Mesenchymal stem cell (in vitro differentiated cells and primary cell): ENCODE measurements around the gene GABRG3. TPM values are rescaled to one million over a fixed set of nuclear protein-coding genes. Genes with fewer than 3 reads are reported as not detected.

Source experiments
- DNase-seq: peaks from one replicate; pipeline ENCODE4 v3.0.0-alpha.2; 2013
- H2AFZ ChIP-seq: one replicate; pipeline ENCODE4 v1.6.1; 2013; ENCODE audit warnings: low read depth, mild to moderate bottlenecking, control low read depth, inconsistent platforms, low read length, moderate library complexity
- H2AK5ac ChIP-seq: 2 replicates; pipeline ENCODE4 v1.6.1; 2013; ENCODE audit warnings: low read length, moderate library complexity, mild to moderate bottlenecking, inconsistent platforms; ENCODE audit not compliant: severe bottlenecking
- H2BK120ac ChIP-seq: one replicate; pipeline ENCODE4 v1.6.1; 2013; ENCODE audit warnings: low read depth, mild to moderate bottlenecking, inconsistent platforms, low read length, moderate library complexity
- H2BK12ac ChIP-seq, 2 experiments: one replicate each; pipeline ENCODE4 v1.6.1; 2013; ENCODE audit warnings: inconsistent platforms in 2 of 2, low read length in 2 of 2, mild to moderate bottlenecking in 2 of 2, moderate library complexity in 2 of 2, control low read depth in 1 of 2
- H2BK15ac ChIP-seq: one replicate; pipeline ENCODE4 v1.6.1; 2013; ENCODE audit warnings: mild to moderate bottlenecking, low read depth, inconsistent platforms; ENCODE audit not compliant: poor library complexity, severe bottlenecking
- H2BK5ac ChIP-seq: 2 replicates; pipeline ENCODE4 v1.6.1; 2013; ENCODE audit warnings: low read depth, mild to moderate bottlenecking, low read length, control low read depth, inconsistent platforms; ENCODE audit not compliant: poor library complexity, severe bottlenecking
- H3K14ac ChIP-seq, 2 experiments: one replicate each; pipeline ENCODE4 v1.6.1; 2013; ENCODE audit warnings: inconsistent platforms in 2 of 2, low read length in 2 of 2, control low read depth in 1 of 2, mild to moderate bottlenecking in 1 of 2, moderate library complexity in 1 of 2
- H3K18ac ChIP-seq, 2 experiments: one replicate each; pipeline ENCODE4 v1.6.1; 2013; ENCODE audit warnings: inconsistent platforms in 2 of 2, low read length in 2 of 2, control low read depth in 1 of 2, low read depth in 1 of 2, mild to moderate bottlenecking in 1 of 2
- H3K23ac ChIP-seq, 2 experiments: one replicate each; pipeline ENCODE4 v1.6.1; 2013; ENCODE audit warnings: inconsistent platforms in 2 of 2, low read length in 2 of 2, mild to moderate bottlenecking in 2 of 2, moderate library complexity in 2 of 2, control low read depth in 1 of 2
- H3K27ac ChIP-seq: 2 replicates; pipeline ENCODE4 v1.5.1; 2013; ENCODE audit warnings: mild to moderate bottlenecking, moderate library complexity, low read length, control low read depth, inconsistent platforms; ENCODE audit not compliant: poor library complexity, severe bottlenecking
- H3K27me3 ChIP-seq, 2 experiments: 2 replicates each; pipeline versions ENCODE4 v1.6.1 to v1.7.0; 2013; ENCODE audit warnings: low read length in 2 of 2, mild to moderate bottlenecking in 2 of 2, moderate library complexity in 2 of 2, control low read depth in 1 of 2, inconsistent platforms in 1 of 2; ENCODE audit not compliant: control insufficient read depth in 1 of 2, insufficient read depth in 1 of 2
- H3K36me3 ChIP-seq, 2 experiments: 2 replicates each; pipeline versions ENCODE4 v1.6.1 to v1.7.0; 2013; ENCODE audit warnings: low read length in 2 of 2, control low read depth in 1 of 2, inconsistent platforms in 1 of 2, low read depth in 1 of 2, mild to moderate bottlenecking in 1 of 2; ENCODE audit not compliant: insufficient read depth in 2 of 2, control insufficient read depth in 1 of 2
- H3K4ac ChIP-seq, 2 experiments: one replicate each; pipeline ENCODE4 v1.6.1; 2013; ENCODE audit warnings: inconsistent platforms in 2 of 2, low read length in 2 of 2, mild to moderate bottlenecking in 2 of 2, moderate library complexity in 2 of 2, control low read depth in 1 of 2, low read depth in 1 of 2
- H3K4me1 ChIP-seq: 2 replicates; pipeline ENCODE4 v1.6.1; 2013; ENCODE audit warnings: low read depth, low read length, control low read depth; ENCODE audit not compliant: control insufficient read depth, insufficient read depth
- H3K4me2 ChIP-seq: 2 replicates; pipeline ENCODE4 v1.6.1; 2013; ENCODE audit warnings: low read length, mild to moderate bottlenecking, inconsistent platforms; ENCODE audit not compliant: poor library complexity, severe bottlenecking
- H3K4me3 ChIP-seq, 2 experiments: 2 replicates each; pipeline versions ENCODE4 v1.5.1 to v1.7.0; 2013; ENCODE audit warnings: low read length in 2 of 2, mild to moderate bottlenecking in 2 of 2, control low read depth in 1 of 2, low read depth in 1 of 2; ENCODE audit not compliant: insufficient read depth in 1 of 2
- H3K79me1 ChIP-seq: replicated peaks from 2 replicates; pipeline ENCODE4 v1.6.1; 2013; ENCODE audit warnings: mild to moderate bottlenecking, control low read depth, low read length, inconsistent platforms; ENCODE audit not compliant: poor library complexity, severe bottlenecking
- H3K9ac ChIP-seq: 2 replicates; pipeline ENCODE4 v1.7.0; 2013; ENCODE audit warnings: mild to moderate bottlenecking, low read length, moderate library complexity
- H3K9me3 ChIP-seq: 2 replicates; pipeline ENCODE4 v1.7.0; 2013; ENCODE audit warnings: mild to moderate bottlenecking, low read length; ENCODE audit not compliant: control insufficient read depth
- H4K8ac ChIP-seq: one replicate; pipeline ENCODE4 v1.6.1; 2013; ENCODE audit warnings: inconsistent platforms, mild to moderate bottlenecking, low read length, moderate library complexity
- H4K91ac ChIP-seq: one replicate; pipeline ENCODE4 v1.6.1; 2013; ENCODE audit warnings: mild to moderate bottlenecking, low read length, inconsistent platforms
- WGBS: methylation state at CpG from one replicate; pipeline ENCODE4 v1.1.7; 2013; ENCODE audit warnings: mixed read lengths; 5-methylcytosine and 5-hydroxymethylcytosine counted together
- polyA plus RNA-seq, 2 experiments: library from polyadenylated mRNA; stranded (reverse); fragments of 200-250 nt; gene quantifications; one replicate each; pipeline ENCODE4 v1.2.3, GENCODE V29; 2013

GABRG3 gene
- not detected for polyA plus RNA-seq (2013, experiment 1 of 2)
- polyA plus RNA-seq (2013, experiment 2 of 2), result not detected

DNA sequence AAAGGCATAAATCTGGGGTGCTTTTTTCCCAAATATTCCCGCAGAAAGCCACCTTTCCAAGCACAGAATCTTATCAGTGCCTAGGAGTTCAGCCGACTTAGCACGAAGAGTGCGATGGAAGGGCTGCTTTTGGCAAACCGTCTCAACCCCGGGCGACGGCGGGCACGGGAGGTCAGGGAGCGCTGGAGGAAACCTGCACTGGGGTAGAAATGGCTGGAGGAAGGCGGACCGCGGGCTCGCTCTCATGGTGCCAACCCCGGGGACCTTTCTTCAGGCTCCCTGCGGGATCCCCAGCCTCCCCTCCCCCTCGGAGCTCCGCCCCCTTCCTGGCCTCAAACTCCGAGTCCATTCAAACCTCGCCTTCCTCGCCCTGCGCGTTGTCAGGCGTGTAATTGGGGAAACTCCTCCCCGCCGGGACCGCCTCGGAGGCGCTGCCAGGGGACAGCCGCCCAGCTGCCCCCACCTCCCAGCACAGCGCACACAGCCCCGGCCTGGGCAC, at the start of gene GABRG3:
TSS of gene GABRG3 (plus strand) at position 470 of the 499 bp plus-strand sequence.
- no peak within 1 kb of the TSS for H3K14ac ChIP-seq
- H3K27ac ChIP-seq, result no peak within 1 kb of the TSS
- H2BK15ac ChIP-seq, result no peak within 1 kb of the TSS
- H3K9ac ChIP-seq, result no peak within 1 kb of the TSS
- H2BK12ac ChIP-seq, result no peak within 1 kb of the TSS
- no peaks in the 10 kb centered on the region for H3K9me3 ChIP-seq
- H3K79me1 ChIP-seq, result no peaks in the 10 kb centered on the region
- peak within 1 kb of the TSS in 1 of 2 experiments; percentile 35 for H3K4me3 ChIP-seq
- H2AK5ac ChIP-seq, result no peak within 1 kb of the TSS
- H3K36me3 ChIP-seq, result no peaks in the 10 kb centered on the region
- H2BK120ac ChIP-seq, result no peak within 1 kb of the TSS
- WGBS, result 4% methylated on average over 23 of the region's 33 CpGs
- H3K27me3 ChIP-seq, result peaks cover 28 to 40% of the 10 kb centered on the region in 2 experiments
- peaks cover 11% of the 10 kb centered on the region for H3K4me1 ChIP-seq
- H3K4ac ChIP-seq, result no peak within 1 kb of the TSS
- no peak for DNase-seq
- H4K8ac ChIP-seq, result no peak within 1 kb of the TSS
- no peak within 1 kb of the TSS for H2AFZ ChIP-seq
- H4K91ac ChIP-seq, result no peak within 1 kb of the TSS
- H3K23ac ChIP-seq, result no peak within 1 kb of the TSS
- no peak within 1 kb of the TSS for H3K18ac ChIP-seq
- H3K4me2 ChIP-seq, result peak within 1 kb of the TSS; percentile 19
- H2BK5ac ChIP-seq, result no peak within 1 kb of the TSS

DNA sequence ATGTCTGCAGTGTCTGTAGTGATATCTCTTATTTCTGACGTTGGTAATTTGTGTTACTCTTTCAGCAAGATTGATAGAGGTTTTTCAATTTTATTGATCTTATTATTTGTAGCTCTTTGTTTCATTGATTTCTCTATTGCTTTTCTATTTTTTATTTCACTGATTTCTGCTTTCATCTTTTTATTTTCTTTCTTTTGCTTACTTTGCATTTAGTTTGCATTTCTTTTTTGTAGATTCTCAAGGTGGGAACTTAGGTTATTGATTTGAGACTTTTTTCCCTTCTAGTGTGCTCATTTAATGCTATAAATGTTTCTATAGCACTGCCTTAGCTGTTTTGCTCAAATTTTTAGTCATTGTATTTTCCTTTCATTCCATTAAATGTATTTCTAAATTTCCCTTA, 49.5 kb upstream of the GABRG3 start:
- H2AFZ ChIP-seq, result no peak overlapping the region
- no peak overlapping the region for H3K4me2 ChIP-seq
- no peak overlapping the region for H2AK5ac ChIP-seq
- no peak overlapping the region for H3K18ac ChIP-seq
- H3K4ac ChIP-seq, result no peak overlapping the region
- no peaks in the 10 kb centered on the region for H3K79me1 ChIP-seq
- no peak overlapping the region for H3K23ac ChIP-seq
- no peaks in the 10 kb centered on the region for H3K4me1 ChIP-seq
- no peak overlapping the region for H4K91ac ChIP-seq
- H4K8ac ChIP-seq, result no peak overlapping the region
- no peak overlapping the region for H3K14ac ChIP-seq
- H2BK120ac ChIP-seq, result no peak overlapping the region
- H2BK12ac ChIP-seq, result no peak overlapping the region
- no peaks in the 10 kb centered on the region for H3K36me3 ChIP-seq
- no peak overlapping the region for H3K4me3 ChIP-seq
- no peak overlapping the region for H2BK15ac ChIP-seq
- H3K27ac ChIP-seq, result no peak overlapping the region
- H2BK5ac ChIP-seq, result no peak overlapping the region
- H3K9ac ChIP-seq, result no peak overlapping the region
- peaks cover 39% of the 10 kb centered on the region for H3K9me3 ChIP-seq
- no peaks in the 10 kb centered on the region for H3K27me3 ChIP-seq
- DNase-seq, result no peak
- 67% methylated on average over 1 of the region's 1 CpG for WGBS

DNA sequence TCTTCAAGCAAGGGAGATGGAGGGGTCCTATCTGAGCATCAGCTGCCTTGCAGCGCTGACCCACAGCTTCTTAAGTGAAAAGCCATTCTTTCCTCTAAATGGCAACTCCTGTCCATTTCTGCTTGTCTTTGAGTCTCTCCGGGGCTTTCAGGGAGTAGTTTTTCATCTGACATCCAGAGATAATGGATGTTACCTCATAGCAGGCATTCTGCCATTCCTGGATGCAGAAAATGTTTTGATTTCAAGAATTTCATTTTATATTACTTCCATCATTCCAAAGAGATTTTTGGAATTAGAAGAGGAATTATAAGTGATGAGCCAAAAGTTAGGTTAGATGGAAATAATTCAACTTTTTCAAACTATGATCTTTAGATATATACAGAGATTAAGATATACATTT, 44.9 kb upstream of the GABRG3 start:
- H3K4me2 ChIP-seq, result no peak overlapping the region
- H3K27ac ChIP-seq, result no peak overlapping the region
- no peaks in the 10 kb centered on the region for H3K4me1 ChIP-seq
- H3K9ac ChIP-seq, result no peak overlapping the region
- no peak overlapping the region for H3K14ac ChIP-seq
- no peak overlapping the region for H2AFZ ChIP-seq
- H4K91ac ChIP-seq, result no peak overlapping the region
- no peak overlapping the region for H2BK120ac ChIP-seq
- no peak overlapping the region for H2BK5ac ChIP-seq
- H3K4ac ChIP-seq, result no peak overlapping the region
- H3K18ac ChIP-seq, result no peak overlapping the region
- WGBS, result 71% methylated on average over 2 of the region's 2 CpGs
- H3K27me3 ChIP-seq, result no peaks in the 10 kb centered on the region
- H3K4me3 ChIP-seq, result no peak overlapping the region
- H3K9me3 ChIP-seq, result no peaks in the 10 kb centered on the region
- no peak overlapping the region for H2AK5ac ChIP-seq
- H3K23ac ChIP-seq, result no peak overlapping the region
- H3K36me3 ChIP-seq, result no peaks in the 10 kb centered on the region
- H2BK12ac ChIP-seq, result no peak overlapping the region
- no peak overlapping the region for H4K8ac ChIP-seq
- no peak for DNase-seq
- H3K79me1 ChIP-seq, result no peaks in the 10 kb centered on the region
- H2BK15ac ChIP-seq, result no peak overlapping the region

DNA sequence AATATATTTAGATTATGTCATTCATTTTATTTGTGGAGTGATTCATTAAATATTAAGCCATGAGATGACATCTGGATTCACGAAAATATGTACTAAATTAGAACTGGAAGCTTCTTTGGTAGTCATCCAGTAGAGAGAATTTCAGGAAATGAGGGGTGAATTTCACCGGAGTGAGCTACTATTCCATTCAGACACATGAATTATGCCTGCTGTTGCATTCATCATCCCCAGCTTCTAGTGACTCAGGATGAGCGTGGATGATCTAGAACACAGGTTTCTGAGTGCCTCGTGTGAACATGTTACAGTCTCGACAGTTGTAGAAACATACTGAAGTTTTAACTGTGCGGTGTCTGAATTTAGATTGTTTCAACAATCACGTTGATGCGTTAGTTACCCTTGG, 42.9 kb upstream of the GABRG3 start:
- 77% methylated on average over 8 of the region's 8 CpGs for WGBS
- Histone ChIP-seq H4K91ac (no peak overlapping the region), H3K4ac (no peak overlapping the region), H3K79me1 (no peaks in the 10 kb centered on the region), H3K23ac (no peak overlapping the region), H3K36me3 (no peaks in the 10 kb centered on the region), H3K9me3 (no peaks in the 10 kb centered on the region), H3K4me3 (no peak overlapping the region), H3K4me2 (no peak overlapping the region), H2BK5ac (no peak overlapping the region), H3K18ac (no peak overlapping the region), H2AK5ac (no peak overlapping the region), H2AFZ (no peak overlapping the region), H3K27ac (no peak overlapping the region), H2BK12ac (no peak overlapping the region), H2BK15ac (no peak overlapping the region), H3K14ac (no peak overlapping the region), H3K27me3 (no peaks in the 10 kb centered on the region), H4K8ac (no peak overlapping the region), H3K4me1 (no peaks in the 10 kb centered on the region), H3K9ac (no peak overlapping the region), H2BK120ac (no peak overlapping the region)
- DNase-seq, result no peak
